HepG2 (cell line): ENCODE data around the gene IL9R. TPM values are rescaled to one million over a fixed set of nuclear protein-coding genes. Genes with fewer than 3 reads are reported as not detected.

Experiments
- ATAC-seq: fragments of 200-7000 bp; cut with Tn5 transposase; 3 replicates; pipeline ENCODE4 v1.9.1; 2020; ENCODE audit warnings: mild to moderate bottlenecking, moderate library complexity
- BruUV-seq: library from RNA; stranded (reverse); fragments of 400-500 nt; replicated peaks from 2 replicates; lab custom pipeline; 2021; lab: Mats Ljungman, UMichigan
- CTCF ChIA-PET: fragments of 300-600 bp; formaldehyde crosslinking; extraction: SDS; loops from one replicate; lab custom pipeline; 2021; ENCODE audit warnings: low total read pairs, inconsistent platforms, low intra/inter-chr PET ratio; lab: Yijun Ruan, JAX
- POLR2A ChIA-PET: fragments of 350-600 bp; sonication (Branson Sonifier 250); formaldehyde crosslinking; loops from one replicate; lab custom pipeline; 2020; ENCODE audit warnings: antibody characterized with exemption, inconsistent platforms; lab: Yijun Ruan, JAX
- DNase-seq: peaks from one replicate; pipeline ENCODE4 v3.0.0-alpha.2; 2015; ENCODE audit warnings: low spot score
- FAIRE-seq: peaks from 3 replicates; lab custom pipeline; 2011; peaks lifted over from hg19 to GRCh38; lab: Jason Lieb, UNC
- H2AFZ ChIP-seq: one replicate; pipeline ENCODE4 v1.6.1; 2011; ENCODE audit warnings: low read length, inconsistent platforms
- H3K27ac ChIP-seq: fragments of 300-600 bp; 3 replicates; pipeline ENCODE4 v1.8.0; 2011; ENCODE audit warnings: mixed run types, mild to moderate bottlenecking, mixed read lengths, low read length, inconsistent platforms; ENCODE audit not compliant: insufficient read depth; ENCODE audit errors: extremely low read length
- H3K27me3 ChIP-seq, 2 experiments: fragments of 200-600 bp in 1 of 2; 2 replicates in 1 of 2; 3 replicates in 1 of 2; pipeline versions ENCODE4 v1.6.0 to v1.8.0; 2011; ENCODE audit warnings: low read length in 2 of 2, mild to moderate bottlenecking in 2 of 2, moderate library complexity in 2 of 2, inconsistent platforms in 1 of 2; ENCODE audit not compliant: insufficient read depth in 2 of 2, control insufficient read depth in 1 of 2
- H3K36me3 ChIP-seq, 2 experiments: fragments of 200-600 bp in 1 of 2; replicated peaks in 1 of 2; 2 replicates in 1 of 2; 3 replicates in 1 of 2; pipeline versions ENCODE4 v1.5.1 to v1.8.0; 2011; ENCODE audit warnings: low read length in 2 of 2, inconsistent platforms in 1 of 2; ENCODE audit not compliant: insufficient read depth in 2 of 2, control insufficient read depth in 1 of 2
- H3K4me1 ChIP-seq: 2 replicates; pipeline ENCODE4 v1.5.1; 2012; ENCODE audit warnings: low read length, inconsistent platforms; ENCODE audit not compliant: insufficient read depth
- H3K4me2 ChIP-seq: 2 replicates; pipeline ENCODE4 v1.6.0; 2011; ENCODE audit warnings: low read depth, low read length, inconsistent platforms
- H3K4me3 ChIP-seq, 3 experiments: fragments of 200-600 bp in 1 of 3; sonication (generic), shearing (Covaris generic) in 1 of 3; replicated peaks in 1 of 3; 2 replicates each; pipeline ENCODE4 v1.5.1; 2011 to 2016; ENCODE audit warnings: low read length in 3 of 3, inconsistent platforms in 2 of 3, low read depth in 2 of 3, mild to moderate bottlenecking in 2 of 3, control low read depth in 1 of 3, mixed read lengths in 1 of 3; ENCODE audit not compliant: insufficient read depth in 1 of 3
- H3K79me2 ChIP-seq: one replicate; pipeline ENCODE4 v1.6.1; 2011; ENCODE audit warnings: low read length, inconsistent platforms; ENCODE audit not compliant: insufficient read depth
- H3K9ac ChIP-seq: 2 replicates; pipeline ENCODE4 v1.6.0; 2011; ENCODE audit warnings: mild to moderate bottlenecking, low read depth, low read length, inconsistent platforms; ENCODE audit not compliant: insufficient read depth
- H3K9me3 ChIP-seq: 2 replicates; pipeline ENCODE4 v1.5.1; 2012; ENCODE audit warnings: mild to moderate bottlenecking, low read length
- H4K20me1 ChIP-seq: 2 replicates; pipeline ENCODE4 v1.6.0; 2011; ENCODE audit warnings: inconsistent platforms, mild to moderate bottlenecking, low read length, moderate library complexity; ENCODE audit not compliant: insufficient read depth
- DNMT1 ChIP-seq: sonication (generic); formaldehyde crosslinking; IDR thresholded peaks from 2 replicates; pipeline ENCODE4 v1.5.1; 2020; ENCODE audit warnings: mild to moderate bottlenecking, missing genetic modification reagents
- ELF3 ChIP-seq: IDR thresholded peaks from 2 replicates; pipeline ENCODE4 v1.6.1; 2016; ENCODE audit warnings: missing genetic modification reagents, missing compliant biosample characterization
- GABPB1 ChIP-seq: IDR thresholded peaks from 2 replicates; pipeline ENCODE4 v1.6.1; 2016; ENCODE audit warnings: mild to moderate bottlenecking, missing genetic modification reagents, moderate library complexity, missing compliant biosample characterization
- KAT2B ChIP-seq: fragments of 150-350 bp; IDR thresholded peaks from 2 replicates; pipeline ENCODE4 v1.6.1; 2014; ENCODE audit warnings: low read depth, low read length, borderline replicate concordance
- MZF1 ChIP-seq: sonication (generic); formaldehyde crosslinking; IDR thresholded peaks from 2 replicates; pipeline ENCODE4 v1.8.1; 2023; ENCODE audit warnings: mild to moderate bottlenecking, missing genetic modification reagents, borderline replicate concordance
- PCBP2 ChIP-seq: fragments of 200-400 bp; formaldehyde crosslinking; optimal IDR thresholded peaks from 2 replicates; pipeline ENCODE3; 2018; ENCODE audit warnings: low read length, low read depth; ENCODE audit not compliant: poor library complexity, severe bottlenecking
- SMAD9 ChIP-seq: sonication (generic); formaldehyde crosslinking; IDR thresholded peaks from 2 replicates; pipeline ENCODE4 v1.5.1; 2020; ENCODE audit warnings: mild to moderate bottlenecking, missing genetic modification reagents
- SPEN ChIP-seq: sonication (generic); formaldehyde crosslinking; IDR thresholded peaks from 2 replicates; pipeline ENCODE4 v1.5.1; 2020; ENCODE audit warnings: low read depth, mild to moderate bottlenecking, missing genetic modification reagents
- SRSF4 ChIP-seq: fragments of 200-400 bp; formaldehyde crosslinking; IDR thresholded peaks from one replicate; pipeline ENCODE4 v1.6.1; 2018; ENCODE audit warnings: mild to moderate bottlenecking, low read depth, low read length, moderate library complexity; ENCODE audit not compliant: poor library complexity, severe bottlenecking
- TOPORS ChIP-seq: sonication (generic); formaldehyde crosslinking; IDR thresholded peaks from 2 replicates; pipeline ENCODE4 v1.8.0; 2023; ENCODE audit warnings: mild to moderate bottlenecking, missing genetic modification reagents
- ZBTB3 ChIP-seq: sonication (generic); formaldehyde crosslinking; IDR thresholded peaks from 2 replicates; pipeline ENCODE4 v1.4.0; 2020; ENCODE audit warnings: low read depth, mild to moderate bottlenecking, moderate library complexity, missing genetic modification reagents, borderline replicate concordance
- ZFP36L1 ChIP-seq: sonication (generic); formaldehyde crosslinking; IDR thresholded peaks from 2 replicates; pipeline ENCODE4 v1.8.0; 2022; ENCODE audit warnings: mild to moderate bottlenecking, missing genetic modification reagents, moderate library complexity
- ZFP41 ChIP-seq: sonication (generic); formaldehyde crosslinking; IDR thresholded peaks from 2 replicates; pipeline ENCODE4 v1.4.0; 2020; ENCODE audit warnings: mild to moderate bottlenecking, missing genetic modification reagents, borderline replicate concordance
- ZMYM2 ChIP-seq: sonication (generic); formaldehyde crosslinking; IDR thresholded peaks from 2 replicates; pipeline ENCODE4 v1.8.0; 2022; ENCODE audit warnings: mild to moderate bottlenecking, missing genetic modification reagents
- WGBS: methylation state at CpG from one replicate; pipeline ENCODE4 v1.1.6; 2017; ENCODE audit warnings: low lambda C conversion rate; 5-methylcytosine and 5-hydroxymethylcytosine counted together
- in situ Hi-C: cut with HindIII; loops from 2 replicates; pipeline ENCODE4 v1.10.0; 2017; ENCODE audit warnings: low pct_unique_long_range_greater_than_20kb; ENCODE audit not compliant: extremely low pct_ligation_motif_present
- intact Hi-C: fragments of 100-400 bp; cut with micrococcal nuclease; formaldehyde crosslinking; loops from one replicate; pipeline ENCODE4 v1.10.0; 2022; ENCODE audit not compliant: unreplicated experiment
- polyA plus RNA-seq, 8 experiments: library from polyadenylated mRNA; depleted of rRNA in 3 of 8; stranded (reverse) in 7 of 8; unstranded in 1 of 8; fragments of >200 nt; fragmentation: Illumina TruSeq in 4 of 8; extraction: Trizol in 4 of 8; gene quantifications; 2 replicates each; pipeline versions ENCODE4 v1.2.1 to v1.2.3, GENCODE V29; 2011 to 2016; ENCODE audit warnings: low read depth in 4 of 8, missing spikeins in 1 of 8, mixed read lengths in 1 of 8; ENCODE audit not compliant: insufficient read depth in 1 of 8
- total RNA-seq, 5 experiments: library from RNA; depleted of rRNA; stranded (reverse); fragments of >200 nt; fragmentation: Illumina TruSeq; extraction: Trizol; gene quantifications; 2 replicates each; pipeline ENCODE4 v1.2.3, GENCODE V29; 2016; ENCODE audit warnings: low read depth in 1 of 5
- TF ChIP-seq, protein P1 (sequence below): sonication (generic); formaldehyde crosslinking; IDR thresholded peaks from 2 replicates; pipeline ENCODE4 v1.4.0; 2020; ENCODE audit warnings: missing genetic modification reagents
- TF ChIP-seq, protein P2 (sequence below): sonication (generic); formaldehyde crosslinking; IDR thresholded peaks from 2 replicates; pipeline ENCODE4 v1.9.0; 2021; ENCODE audit warnings: mild to moderate bottlenecking, missing genetic modification reagents
- TF ChIP-seq, protein P3 (sequence below): IDR thresholded peaks from 2 replicates; pipeline ENCODE4 v1.6.1; 2016; ENCODE audit warnings: mild to moderate bottlenecking

The IL9R gene
- total and polyA plus RNA-seq, 2 of the 13 experiments (the other 11 are each of a cell fraction or from before 2014, with no cell fraction given), result not detected

DNA sequence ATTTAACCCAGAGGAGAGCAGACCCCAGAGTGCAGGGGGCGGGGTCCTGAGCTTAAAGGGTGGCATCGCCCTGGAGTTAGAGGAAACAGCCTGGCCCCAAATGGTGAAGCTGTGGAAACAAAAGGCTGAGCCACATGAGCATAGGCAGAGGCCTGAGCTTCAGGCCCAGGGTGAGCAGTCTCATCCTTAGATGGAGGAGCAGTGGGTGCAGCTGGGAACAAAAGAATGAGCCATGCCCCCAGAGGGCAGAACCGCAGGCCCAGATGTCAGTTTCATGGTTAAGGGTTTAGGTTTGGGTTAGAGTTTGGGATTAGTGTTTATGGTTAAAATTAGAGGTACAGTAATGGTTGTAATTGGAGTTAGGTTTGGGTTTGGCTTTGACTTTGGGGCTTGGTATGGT lies 44.4 kb upstream of the IL9R start (continued):
- TF ChIP-seq SPEN (CRISPR knock-in tag), result no peak
- no peak for TF ChIP-seq ZFP41 (CRISPR knock-in tag)
- no peak for TF ChIP-seq ZFP36L1 (CRISPR knock-in tag)
- no peak for TF ChIP-seq ZMYM2 (CRISPR knock-in tag)
- no peak for TF ChIP-seq PCBP2

DNA sequence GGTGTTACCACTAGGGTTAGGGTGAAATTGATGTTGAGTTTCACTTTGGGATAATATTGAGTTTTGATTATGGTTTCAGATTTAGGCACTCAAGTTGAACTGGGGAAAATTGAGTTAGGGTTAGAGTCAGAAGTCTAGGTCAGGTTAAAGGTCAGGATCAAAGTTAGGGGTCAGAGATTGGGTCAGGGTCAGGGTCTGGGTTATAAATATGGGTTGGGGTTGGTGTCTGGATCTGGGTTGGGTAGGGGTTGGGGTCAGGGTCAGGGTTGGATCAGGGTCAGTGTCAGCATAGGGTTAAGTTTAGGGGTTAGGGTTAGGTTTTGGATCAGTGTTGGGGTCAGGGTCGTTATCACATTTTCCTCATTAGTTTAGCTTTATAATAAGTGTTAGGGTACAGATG lies 42.7 kb upstream of the IL9R start:
- Histone ChIP-seq H3K4me2 (no peak overlapping the region), H3K9me3 (peaks cover 68% of the 10 kb centered on the region), H3K9ac (no peak overlapping the region), H4K20me1 (no peaks in the 10 kb centered on the region), H3K4me3 (no peak overlapping the region), H3K36me3 (no peaks in the 10 kb centered on the region), H2AFZ (no peak overlapping the region), H3K4me1 (no peaks in the 10 kb centered on the region), H3K27me3 (no peaks in the 10 kb centered on the region), H3K79me2 (no peaks in the 10 kb centered on the region), H3K27ac (no peak overlapping the region)
- BruUV-seq, result no TSS peak
- no peak for DNase-seq
- POLR2A ChIA-PET, result no interaction called here
- no peak for ATAC-seq
- CTCF ChIA-PET, result no interaction called here
- WGBS, result 18% methylated on average over 1 of the region's 1 CpG
- intact Hi-C loops (no loop called here), in situ Hi-C loops (no loop called here)
- no peak for FAIRE-seq
- TF ChIP-seq ZBTB3 (no peak), GABPB1 (CRISPR knock-in tag) (no peak), SRSF4 (no peak), TOPORS (CRISPR knock-in tag) (no peak), KAT2B (no peak), ELF3 (CRISPR knock-in tag) (no peak), DNMT1 (no peak), MZF1 (CRISPR knock-in tag) (no peak), SMAD9 (no peak)
- TF ChIP-seq, protein P1, sequence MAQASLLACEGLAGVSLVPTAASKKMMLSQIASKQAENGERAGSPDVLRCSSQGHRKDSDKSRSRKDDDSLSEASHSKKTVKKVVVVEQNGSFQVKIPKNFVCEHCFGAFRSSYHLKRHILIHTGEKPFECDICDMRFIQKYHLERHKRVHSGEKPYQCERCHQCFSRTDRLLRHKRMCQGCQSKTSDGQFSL (CRISPR knock-in tag), result no peak
- TF ChIP-seq, protein P2, sequence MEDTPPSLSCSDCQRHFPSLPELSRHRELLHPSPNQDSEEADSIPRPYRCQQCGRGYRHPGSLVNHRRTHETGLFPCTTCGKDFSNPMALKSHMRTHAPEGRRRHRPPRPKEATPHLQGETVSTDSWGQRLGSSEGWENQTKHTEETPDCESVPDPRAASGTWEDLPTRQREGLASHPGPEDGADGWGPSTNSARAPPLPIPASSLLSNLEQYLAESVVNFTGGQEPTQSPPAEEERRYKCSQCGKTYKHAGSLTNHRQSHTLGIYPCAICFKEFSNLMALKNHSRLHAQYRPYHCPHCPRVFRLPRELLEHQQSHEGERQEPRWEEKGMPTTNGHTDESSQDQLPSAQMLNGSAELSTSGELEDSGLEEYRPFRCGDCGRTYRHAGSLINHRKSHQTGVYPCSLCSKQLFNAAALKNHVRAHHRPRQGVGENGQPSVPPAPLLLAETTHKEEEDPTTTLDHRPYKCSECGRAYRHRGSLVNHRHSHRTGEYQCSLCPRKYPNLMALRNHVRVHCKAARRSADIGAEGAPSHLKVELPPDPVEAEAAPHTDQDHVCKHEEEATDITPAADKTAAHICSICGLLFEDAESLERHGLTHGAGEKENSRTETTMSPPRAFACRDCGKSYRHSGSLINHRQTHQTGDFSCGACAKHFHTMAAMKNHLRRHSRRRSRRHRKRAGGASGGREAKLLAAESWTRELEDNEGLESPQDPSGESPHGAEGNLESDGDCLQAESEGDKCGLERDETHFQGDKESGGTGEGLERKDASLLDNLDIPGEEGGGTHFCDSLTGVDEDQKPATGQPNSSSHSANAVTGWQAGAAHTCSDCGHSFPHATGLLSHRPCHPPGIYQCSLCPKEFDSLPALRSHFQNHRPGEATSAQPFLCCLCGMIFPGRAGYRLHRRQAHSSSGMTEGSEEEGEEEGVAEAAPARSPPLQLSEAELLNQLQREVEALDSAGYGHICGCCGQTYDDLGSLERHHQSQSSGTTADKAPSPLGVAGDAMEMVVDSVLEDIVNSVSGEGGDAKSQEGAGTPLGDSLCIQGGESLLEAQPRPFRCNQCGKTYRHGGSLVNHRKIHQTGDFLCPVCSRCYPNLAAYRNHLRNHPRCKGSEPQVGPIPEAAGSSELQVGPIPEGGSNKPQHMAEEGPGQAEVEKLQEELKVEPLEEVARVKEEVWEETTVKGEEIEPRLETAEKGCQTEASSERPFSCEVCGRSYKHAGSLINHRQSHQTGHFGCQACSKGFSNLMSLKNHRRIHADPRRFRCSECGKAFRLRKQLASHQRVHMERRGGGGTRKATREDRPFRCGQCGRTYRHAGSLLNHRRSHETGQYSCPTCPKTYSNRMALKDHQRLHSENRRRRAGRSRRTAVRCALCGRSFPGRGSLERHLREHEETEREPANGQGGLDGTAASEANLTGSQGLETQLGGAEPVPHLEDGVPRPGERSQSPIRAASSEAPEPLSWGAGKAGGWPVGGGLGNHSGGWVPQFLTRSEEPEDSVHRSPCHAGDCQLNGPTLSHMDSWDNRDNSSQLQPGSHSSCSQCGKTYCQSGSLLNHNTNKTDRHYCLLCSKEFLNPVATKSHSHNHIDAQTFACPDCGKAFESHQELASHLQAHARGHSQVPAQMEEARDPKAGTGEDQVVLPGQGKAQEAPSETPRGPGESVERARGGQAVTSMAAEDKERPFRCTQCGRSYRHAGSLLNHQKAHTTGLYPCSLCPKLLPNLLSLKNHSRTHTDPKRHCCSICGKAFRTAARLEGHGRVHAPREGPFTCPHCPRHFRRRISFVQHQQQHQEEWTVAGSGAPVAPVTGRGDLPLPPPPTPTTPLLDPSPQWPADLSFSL (CRISPR knock-in tag), result no peak
- TF ChIP-seq, protein P3, sequence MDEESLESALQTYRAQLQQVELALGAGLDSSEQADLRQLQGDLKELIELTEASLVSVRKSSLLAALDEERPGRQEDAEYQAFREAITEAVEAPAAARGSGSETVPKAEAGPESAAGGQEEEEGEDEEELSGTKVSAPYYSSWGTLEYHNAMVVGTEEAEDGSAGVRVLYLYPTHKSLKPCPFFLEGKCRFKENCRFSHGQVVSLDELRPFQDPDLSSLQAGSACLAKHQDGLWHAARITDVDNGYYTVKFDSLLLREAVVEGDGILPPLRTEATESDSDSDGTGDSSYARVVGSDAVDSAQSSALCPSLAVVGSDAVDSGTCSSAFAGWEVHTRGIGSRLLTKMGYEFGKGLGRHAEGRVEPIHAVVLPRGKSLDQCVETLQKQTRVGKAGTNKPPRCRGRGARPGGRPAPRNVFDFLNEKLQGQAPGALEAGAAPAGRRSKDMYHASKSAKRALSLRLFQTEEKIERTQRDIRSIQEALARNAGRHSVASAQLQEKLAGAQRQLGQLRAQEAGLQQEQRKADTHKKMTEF (CRISPR knock-in tag), result no peak
